T-helper 22 cell (primary cell): ENCODE results near the gene SSBP4.

Source experiments
- DNase-seq: peaks from one replicate; pipeline ENCODE4 v3.0.0-alpha.2; 2020; ENCODE audit warnings: low read depth

Gene SSBP4

DNA sequence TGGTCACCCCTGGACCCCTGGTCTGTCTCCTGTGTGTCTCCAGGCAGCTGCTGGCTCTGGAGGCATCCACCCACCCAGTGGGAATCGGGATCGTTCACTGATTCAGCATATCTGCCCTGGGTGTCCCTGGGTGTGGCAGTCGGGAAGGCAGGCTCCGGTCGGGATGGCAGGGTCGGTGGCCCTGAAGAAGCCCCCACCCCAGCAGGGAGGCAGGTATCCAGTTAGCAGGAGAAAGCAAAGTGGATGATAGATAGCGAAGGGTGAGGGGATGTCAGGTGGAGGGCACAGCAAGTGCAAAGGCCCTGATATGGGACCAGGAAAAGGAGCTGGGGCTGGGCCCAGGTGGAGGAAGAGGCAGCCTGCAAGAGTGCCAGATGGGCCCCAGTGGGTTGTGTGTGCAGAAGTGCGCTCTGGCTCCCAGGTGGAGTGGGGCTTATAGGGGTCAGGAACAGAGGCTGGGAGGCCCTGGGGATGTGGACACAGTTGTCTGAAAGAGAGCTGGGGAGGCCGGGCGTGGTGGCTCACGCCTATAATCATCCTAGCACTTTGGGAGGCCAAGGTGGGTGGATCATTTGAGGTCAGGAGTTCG is 2.3 kb downstream of the SSBP4 start:
- DNase-seq = no peak

DNA sequence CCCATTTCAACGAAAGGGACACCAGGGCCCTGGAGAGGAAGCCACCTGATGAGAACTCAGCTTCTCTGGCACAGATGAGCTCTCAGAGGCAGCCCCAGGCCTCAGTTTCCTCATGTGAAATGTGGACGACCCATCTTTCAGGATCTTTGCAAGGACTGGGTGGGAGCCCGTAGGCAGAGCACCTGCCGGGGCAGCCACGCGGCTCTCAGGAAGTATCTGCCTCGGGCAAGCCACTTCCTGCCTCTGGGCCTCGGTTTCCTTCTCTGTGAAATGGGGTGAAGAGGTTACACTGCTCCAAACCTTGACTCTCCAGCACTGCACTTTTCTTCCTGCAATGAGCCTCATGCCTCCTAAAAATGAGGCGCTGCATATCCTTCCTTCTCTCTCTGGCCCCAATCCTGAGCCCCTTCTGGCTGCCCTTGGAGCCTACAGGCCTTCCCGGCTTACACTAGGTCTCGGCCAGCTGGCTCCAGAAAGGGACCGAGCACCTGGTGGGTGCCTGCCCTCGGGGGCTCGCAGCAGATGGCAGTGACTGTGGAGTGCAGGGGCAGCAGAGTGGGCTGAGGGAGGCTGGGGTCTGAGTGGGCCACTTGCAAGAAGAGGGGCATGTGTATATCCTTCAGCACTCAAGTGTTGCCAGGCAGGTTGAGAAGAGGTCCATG is 3.5 kb downstream of the SSBP4 start:
- no peak for DNase-seq

DNA sequence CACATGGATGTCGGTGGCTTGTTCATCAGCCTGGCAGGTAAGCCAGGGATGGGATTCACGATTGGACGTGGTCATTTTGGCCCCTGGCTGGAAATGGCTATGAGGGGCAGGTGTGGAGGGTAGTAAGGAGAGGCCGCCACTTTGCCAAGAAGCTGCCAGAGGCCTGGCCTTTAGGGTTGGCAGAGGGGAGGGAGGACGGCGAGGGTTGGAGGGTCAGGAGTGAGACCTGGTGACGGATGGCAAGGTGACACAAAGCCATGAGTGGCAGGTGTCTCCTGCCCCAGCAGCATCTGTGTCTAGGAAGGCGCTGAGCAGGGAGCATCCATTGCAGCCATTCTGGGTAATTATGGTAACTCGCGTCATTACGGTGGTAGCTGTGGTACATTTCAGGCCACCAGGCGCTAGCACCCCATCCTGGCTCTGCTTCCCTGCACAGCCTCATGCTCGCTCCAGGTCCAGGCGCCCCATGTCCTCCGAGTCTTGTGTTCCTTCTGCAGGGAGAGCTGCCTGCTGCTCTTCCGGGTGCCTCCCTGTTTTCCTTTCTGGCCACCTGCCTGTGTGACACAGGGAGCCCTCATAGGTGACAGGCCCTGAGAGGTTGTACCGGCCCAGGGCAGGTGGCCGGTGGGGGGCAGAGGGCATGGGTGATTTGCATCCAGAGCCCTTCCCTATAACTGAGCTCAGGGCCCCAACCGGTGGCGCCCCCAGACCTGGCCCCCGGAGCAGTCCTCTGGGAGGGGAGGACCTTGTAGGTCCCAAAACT is 4.2 kb downstream of the SSBP4 start:
- no peak for DNase-seq

DNA sequence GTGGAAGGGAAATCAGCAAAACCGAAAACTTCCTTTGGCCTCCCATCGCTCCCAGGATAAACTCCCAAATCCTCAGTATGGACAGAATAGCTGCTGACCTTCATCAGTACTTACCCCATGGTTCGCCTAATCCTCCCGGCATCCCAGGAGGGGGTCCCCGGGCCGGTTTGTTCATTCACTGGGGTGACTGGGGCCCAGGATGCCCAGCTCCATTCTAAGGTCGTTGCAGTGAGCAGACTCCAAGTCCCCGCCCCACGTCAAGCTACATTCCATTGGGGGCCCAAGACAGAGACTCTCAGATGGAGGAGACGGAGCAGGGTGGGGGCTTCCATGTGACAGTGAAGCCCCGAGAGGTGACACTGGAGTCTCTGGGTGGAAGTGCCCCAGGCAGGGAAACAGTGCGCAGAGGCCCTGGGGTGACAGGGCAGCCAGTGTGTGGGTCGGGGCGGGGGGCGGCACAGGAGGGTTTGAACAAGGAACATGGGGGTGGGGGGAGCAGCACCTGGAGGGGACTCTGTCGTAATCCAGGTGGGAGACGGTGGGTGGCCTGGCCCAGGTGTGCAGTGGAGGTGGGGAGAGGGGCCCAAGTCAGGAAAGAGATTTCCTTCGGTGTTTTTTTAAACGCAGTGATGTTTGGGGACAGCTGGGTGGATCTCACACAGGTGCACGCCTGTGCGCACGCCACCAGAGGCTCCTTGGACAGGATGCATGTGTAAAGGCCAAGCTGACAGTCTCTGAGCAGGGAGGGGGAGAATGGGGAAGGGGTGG is 5.1 kb downstream of the SSBP4 start:
- no peak for DNase-seq

DNA sequence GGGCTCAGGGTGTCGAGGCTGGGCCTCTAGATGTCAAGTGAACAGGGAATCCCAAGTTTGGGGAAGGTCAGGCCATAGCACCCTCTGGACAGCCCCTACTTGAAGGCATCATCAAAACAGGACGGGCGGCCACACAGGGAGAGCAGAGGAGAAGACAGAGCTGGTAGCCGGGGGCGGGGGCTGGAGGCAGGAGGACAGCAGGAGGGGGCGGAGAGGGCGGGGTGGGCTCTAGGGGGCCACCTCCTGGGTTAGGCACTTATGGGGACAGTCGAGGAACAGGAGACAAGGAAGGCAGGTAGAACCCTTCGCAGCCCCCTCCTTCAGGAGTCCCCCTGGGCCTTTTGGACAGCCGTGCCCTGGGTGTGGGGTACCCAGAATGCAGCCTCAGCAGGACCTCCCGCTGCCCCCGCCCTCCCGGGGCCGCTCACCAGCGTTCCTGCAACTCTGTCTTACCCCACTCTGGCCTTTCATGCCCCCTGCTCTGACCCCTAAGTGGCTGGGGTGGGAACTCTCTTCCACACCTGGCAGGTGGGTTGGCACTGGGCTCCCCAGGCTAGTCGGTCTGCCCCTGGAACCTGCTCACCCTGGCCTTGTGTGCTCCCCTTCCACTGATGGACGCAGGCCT is 5.8 kb downstream of the SSBP4 start:
- no peak for DNase-seq

DNA sequence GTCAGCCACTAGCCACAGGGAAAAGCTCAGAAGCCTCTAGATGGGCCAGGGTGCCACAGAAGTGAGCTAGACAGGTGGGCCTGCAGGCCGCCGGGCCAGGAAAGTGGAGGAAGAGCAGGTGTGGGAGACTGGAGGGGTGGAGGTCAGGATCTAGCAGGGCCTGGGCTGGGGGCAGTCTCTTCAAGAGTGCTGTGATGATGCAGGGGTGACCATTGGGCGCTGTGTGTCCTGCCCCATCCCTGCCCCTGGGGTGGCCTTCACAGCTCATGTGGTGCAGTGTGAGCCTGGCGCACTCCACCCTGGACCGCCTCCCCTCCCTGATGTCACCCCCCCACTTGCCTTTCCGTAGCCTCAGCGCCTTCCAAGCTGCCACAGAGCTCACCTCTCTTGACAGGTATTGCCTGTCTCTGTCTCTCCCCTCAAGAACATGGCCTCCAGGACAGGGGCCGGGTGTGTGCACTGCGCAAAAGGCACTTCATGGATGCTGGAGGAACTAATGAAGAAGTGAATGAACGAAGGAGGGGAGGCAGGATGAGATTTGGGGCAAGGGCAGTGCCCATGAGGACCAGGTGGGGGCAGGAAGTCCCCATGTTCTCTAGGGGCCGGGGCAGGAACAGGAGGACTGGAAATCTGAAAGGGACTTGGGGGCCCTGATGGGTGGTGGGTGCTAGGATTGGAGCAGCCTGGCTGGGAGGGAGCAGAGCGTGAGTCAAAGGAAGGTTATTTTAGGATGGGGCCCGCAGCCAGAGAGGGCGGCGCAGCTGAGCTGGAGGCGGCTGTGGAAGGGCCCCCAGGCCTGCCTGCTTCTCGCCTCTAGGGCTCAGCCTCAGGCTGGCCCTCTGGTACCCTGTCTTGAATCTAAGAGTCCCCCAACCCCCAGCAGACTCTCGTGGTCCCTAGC is 6.6 kb downstream of the SSBP4 start:
- no peak for DNase-seq

DNA sequence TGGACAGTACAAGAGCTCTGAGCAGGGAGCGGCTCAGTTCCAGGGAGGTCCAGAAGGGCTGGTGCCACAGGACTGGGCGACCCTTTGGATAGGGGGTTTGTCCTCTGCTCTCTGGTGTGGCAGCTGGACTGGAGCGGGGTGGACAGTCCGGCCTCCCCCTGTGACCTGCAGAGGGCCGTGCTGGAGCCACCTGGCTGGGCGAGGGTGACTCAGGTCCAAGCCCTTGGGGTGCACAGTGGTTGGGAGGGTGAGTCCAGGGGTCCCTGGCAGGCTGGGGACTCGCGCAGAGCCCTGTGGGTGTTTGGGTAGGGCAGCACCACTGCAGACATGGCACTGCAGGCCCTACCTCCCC is 7.2 kb downstream of the SSBP4 start:
- DNase-seq = no peak

DNA sequence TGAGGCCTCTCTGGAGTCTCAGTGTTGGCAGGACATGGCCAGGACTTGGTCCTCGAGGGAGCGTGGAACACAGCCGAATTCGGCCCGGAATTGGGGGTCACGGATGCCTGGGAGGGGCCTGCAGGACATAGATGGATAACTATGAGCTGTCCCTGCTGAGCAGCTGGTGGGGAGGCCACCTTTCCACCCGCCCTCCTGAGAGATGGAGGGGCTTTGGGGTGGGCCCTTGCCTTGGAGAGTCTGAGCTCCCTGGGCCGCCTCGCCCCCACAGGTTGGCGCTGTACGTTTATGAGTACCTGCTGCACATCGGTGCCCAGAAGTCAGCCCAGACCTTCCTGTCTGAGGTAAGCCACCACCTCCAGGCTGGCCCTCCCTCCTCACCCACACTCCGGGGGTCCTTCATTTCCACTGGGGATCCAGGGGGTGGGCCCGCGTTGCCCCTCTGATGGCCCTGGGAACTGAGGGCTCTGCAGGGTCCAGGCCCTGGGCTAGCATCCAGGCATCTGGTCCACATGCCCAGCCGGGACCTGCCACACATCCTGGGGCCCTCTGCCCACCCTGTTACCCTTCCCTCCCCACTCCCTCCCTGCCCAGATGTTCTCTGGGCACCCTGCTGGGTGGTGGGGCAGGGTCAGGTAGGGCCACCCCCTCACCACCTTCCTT is 8.0 kb downstream of the SSBP4 start:
- DNase-seq = no peak

DNA sequence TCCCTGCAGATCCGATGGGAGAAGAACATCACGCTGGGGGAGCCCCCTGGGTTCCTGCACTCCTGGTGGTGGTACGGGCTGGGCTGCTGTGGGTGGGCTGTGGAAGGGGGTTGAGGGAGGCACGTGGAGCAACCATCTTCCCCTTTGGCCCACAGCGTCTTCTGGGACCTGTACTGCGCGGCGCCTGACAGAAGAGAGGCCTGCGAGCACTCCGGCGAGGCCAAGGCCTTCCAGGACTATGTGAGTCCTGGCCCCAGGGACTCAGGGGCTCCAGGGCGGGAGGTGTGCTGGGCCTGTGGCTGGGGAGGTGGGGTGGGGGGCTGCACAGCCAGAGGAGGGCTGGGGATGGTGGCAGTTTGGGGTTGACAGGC is 8.5 kb downstream of the SSBP4 start:
- no peak for DNase-seq

DNA sequence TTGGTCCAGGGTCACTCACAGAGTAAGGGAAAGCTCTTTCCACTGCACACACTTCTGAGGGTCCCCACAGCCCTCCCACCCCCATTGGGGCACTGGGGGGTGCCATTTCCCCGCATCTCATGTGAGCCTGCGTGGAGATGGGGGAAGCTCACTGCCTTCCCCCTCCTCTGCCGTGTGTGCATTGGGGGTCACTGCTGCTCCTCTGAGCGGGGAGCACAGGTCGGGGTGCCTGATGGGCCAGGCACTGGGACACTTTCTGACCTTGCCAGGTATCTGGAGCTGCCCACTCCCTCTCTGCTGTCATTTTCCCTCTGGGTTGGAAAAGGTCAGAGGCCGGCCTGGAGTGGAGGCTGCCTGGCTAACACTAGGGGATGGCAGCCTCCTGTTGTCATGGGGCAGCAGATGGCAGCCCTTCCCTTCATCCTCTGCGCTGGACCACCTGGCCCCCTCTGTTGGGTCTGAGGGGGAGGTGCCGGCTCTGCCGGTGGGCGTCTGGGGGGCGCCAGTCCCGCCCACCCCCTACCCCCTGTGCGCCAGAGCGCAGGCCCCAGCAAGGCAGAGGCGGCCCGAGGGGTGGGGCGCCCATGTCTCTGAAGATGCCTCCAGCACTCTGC is 9.1 kb downstream of the SSBP4 start:
- DNase-seq = no peak

DNA sequence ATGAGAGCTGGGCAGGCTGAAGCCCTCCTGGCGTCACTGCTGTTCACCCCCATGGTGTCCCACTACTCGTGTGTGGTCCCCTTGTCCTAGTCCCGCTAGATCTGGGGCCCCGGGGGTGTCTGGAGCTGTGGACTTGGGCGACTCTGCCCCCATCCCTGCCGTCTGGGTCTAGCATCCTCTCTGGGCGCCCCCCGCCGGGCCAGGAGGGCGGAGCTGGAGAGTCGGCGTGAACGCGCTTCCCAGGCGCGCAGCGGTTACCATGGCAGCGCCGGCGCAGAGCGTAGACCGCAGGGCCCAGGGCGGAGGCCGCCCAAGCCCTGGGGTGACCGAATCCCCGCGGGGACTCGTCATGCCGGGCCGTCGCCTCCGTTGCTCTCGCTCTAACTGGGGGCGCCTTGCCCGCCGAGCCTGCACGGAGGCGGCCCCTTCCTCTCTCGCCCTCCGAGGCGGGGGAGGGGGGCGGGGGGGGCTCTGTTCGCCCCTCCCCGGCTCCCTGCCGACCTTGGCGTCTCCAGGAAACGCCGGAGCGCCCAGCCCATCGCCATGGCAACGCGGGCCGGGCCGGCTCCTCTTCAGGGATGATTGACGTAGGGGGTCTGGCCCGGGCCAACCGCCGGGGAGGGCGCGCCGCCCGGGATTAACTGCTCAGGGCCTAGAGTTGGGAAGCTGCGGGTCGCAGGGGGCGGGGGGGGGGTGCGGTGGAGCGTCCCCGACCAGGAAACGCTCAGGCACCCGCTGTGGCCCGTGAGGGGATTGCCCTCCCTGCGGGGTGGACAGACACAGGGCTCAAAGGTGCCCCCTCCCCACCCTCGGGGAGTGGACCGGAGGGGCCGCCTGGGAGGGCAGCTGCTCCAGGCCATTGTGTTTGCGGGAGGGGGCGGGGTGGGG is 9.8 kb downstream of the SSBP4 start:
- peak; percentile 83 for DNase-seq

DNA sequence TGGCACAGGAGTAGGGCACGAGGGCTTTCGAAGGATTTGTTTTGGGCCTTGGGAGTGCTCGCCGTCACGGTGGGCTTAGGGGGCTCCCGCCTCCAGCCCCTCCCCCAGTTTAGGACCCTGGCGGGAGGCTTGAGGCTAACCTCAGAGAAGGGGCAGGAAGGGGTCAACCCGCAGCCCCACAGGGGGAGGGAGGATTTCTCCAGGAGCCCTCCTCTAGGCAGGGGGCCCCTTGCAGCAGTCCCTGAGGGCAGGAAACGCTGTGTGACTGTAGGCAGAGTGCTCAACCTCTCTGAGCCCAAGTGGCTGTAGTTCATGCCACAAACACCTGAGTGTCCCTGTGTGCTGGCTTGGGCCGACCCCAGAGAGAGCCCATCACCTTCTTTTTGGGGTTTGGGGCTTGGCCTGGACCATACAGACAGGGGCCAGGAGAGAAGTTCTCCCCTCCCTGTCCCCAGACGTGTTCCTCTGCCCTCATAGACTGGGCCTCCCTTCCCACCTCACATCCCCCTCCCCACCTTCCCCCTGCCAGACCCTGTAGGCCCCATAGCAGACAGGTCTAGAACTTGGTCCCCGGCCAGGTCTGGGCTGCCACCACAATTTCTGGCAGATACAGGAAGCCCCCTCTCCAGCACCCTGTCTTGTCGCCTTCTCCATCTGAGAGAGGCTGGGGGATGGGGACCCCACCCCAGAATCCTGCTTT is 10.7 kb downstream of the SSBP4 start:
- DNase-seq = no peak

DNA sequence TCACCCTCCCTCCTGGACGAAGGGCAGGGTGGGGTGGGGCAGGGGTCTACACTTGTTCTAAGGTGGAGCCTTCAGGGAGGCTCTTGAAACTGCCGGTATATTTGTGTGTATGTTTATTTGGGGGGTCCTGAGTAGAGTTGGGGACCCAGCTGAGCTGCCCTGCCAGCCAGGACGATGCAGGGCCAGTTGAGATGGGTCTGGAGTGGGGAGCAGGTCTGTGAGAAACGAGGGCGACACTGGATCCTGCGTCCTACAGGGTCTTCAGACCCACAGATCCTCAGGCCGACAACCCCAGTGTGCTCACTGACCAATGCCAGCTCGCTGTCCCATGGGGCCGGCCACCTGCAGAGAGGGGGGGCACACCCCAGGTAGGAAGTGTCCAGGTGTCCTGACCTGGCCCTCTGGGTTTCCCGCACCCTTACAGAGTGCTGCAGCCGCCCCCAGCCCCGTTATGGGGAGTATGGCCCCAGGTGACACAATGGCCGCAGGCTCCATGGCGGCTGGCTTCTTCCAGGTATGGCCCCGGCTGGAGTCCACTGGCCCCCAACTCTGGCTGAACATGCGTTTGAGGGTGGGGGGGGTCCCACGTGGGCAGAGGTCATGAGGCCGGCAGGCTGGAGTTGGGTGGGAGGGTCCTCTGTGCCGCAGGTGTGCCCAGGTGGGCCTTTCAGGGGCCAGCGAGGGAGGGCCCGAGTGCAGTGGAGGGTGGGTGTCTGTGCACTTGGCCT is 11.4 kb downstream of the SSBP4 start:
- no peak for DNase-seq

DNA sequence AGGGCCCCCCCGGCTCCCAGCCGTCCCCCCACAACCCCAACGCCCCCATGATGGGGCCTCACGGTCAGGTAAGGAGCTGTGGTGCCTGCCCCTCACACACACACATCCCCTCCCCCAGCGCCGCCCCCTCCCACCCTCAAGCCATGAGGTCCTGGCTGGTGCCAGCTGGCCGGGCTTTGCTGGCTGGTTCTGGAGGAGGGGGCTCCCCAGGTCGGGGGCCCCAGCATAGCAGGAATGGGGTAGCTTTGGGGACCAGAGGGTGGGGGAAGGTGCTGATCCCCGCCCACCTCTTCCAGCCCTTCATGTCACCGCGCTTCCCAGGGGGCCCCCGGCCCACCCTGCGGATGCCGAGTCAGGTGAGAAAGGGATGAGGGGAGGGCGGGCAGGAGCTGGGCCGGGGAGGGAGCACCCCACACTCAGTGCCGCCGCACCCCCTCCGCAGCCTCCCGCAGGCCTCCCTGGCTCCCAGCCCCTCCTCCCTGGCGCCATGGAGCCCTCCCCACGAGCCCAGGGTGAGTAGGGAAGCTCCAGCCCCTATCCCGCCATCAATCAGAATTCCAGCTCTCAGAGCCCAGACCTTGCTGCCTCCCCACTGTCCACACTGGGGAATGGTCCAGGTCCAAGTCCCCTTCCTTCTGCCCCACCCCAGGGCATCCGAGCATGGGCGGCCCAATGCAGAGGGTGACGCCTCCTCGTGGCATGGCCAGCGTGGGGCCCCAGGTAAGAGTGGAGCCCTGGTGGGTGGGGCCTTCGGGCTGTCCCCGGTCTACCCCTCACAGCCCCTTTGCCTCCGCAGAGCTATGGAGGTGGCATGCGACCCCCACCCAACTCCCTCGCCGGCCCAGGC is 12.4 kb downstream of the SSBP4 start:
- no peak for DNase-seq

DNA sequence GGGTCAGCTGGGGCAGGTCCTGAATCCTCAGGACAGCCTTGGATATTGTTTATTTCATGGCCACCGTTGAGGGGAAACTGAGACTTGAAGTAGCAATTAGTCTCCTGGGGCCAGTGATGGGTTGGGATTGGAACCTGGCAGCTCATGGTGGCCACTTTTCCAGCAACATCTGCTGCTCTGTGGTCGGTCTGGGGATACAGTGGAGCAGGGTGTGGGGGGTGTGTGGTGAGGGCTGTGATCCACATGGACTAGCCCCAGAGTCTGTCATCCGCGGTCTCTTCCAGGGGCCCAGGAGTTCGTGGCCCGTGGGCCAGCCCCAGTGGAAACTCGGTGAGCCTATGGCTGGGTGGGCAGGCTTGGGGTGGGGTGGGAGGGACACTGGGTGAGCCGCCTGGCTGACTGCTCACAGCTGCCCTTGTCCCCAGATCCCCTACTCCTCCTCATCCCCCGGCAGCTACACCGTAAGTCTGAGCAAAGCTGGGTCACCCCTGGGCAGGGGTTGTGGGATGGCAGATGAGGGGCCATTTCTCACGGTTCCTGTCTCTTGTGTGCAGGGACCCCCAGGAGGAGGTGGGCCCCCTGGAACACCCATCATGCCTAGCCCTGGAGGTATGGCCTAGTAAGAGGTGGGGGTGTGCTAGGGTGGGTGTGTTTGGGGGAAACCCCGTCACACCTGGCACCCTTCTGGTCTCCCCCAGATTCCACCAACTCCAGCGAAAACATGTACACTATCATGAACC is 13.2 kb downstream of the SSBP4 start:
- DNase-seq = no peak

DNA sequence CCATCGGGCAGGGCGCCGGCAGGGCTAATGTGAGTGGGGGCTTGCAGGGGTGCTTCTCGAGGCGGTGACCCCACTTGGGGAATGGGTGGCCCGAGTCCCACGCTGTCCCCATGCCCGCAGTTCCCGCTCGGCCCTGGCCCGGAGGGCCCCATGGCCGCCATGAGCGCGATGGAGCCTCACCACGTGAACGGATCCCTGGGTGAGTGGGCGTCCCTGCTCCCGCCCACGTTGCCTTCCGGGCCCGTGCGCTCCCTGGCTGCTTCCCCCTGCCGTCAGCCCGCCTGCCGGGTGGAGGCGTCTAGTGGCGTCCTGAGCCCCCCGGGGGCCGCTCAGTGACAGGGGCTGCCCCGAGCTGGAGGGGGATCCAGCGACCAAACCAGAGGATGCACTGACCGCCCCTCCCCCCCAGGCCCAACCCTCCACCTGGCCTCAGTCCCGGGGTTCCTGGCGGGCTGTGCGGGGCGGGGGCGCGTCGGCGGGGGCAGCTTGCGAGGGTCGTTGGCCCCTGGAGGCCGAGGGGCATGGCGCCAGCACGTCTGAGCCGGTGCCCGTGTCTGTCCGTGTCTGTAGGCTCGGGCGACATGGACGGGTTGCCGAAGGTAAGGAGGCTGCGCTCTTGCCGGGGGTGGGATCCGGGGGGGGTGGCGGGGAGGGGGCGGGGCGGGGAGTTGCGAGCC is 14.0 kb downstream of the SSBP4 start:
- DNase-seq = no peak
